DMS114 treated with DMSO at 0.1 percent for 48 hours (cell line): ENCODE data around the gene DENND4A.

Experiments
- DNase-seq: peaks from one replicate; lab custom pipeline; 2025; ENCODE audit not compliant: unreplicated experiment; lab: John Stamatoyannopoulos, UW

DENND4A gene

GRCh38 chr15:65680544-65680943 is 111.5 kb downstream of the DENND4A start:
- no peak for DNase-seq

- DNase-seq, result no peak
These were observed 116.0 kb downstream of the DENND4A start for GRCh38 chr15:65676123-65676522.

- no peak for DNase-seq
These were observed 116.5 kb downstream of the DENND4A start for GRCh38 chr15:65675551-65675950.

GRCh38 chr15:65666257-65666656 is 125.8 kb downstream of the DENND4A start:
- DNase-seq, result no peak

- no peak for DNase-seq
These were observed 128.6 kb downstream of the DENND4A start for GRCh38 chr15:65663521-65663920.

- DNase-seq, result no peak
These were observed 131.2 kb downstream of the DENND4A start for GRCh38 chr15:65660927-65661326.

GRCh38 chr15:65659502-65660052 is 132.5 kb downstream of the DENND4A start:
- DNase-seq, result no peak

- no peak for DNase-seq
These were observed 136.6 kb downstream of the DENND4A start for GRCh38 chr15:65655457-65655856.

- DNase-seq, result no peak
These were observed 137.1 kb downstream of the DENND4A start for GRCh38 chr15:65655026-65655425.

- DNase-seq, result no peak
These were observed 138.1 kb downstream of the DENND4A start for GRCh38 chr15:65653801-65654521.

GRCh38 chr15:65653341-65653740 is 138.8 kb downstream of the DENND4A start:
- DNase-seq, result no peak

- DNase-seq, result no peak
These were observed 140.0 kb downstream of the DENND4A start for GRCh38 chr15:65651831-65652749.

GRCh38 chr15:65651042-65651322 is 141.1 kb downstream of the DENND4A start:
- no peak for DNase-seq

GRCh38 chr15:65650312-65651041 is 141.6 kb downstream of the DENND4A start:
- DNase-seq, result no peak

- no peak for DNase-seq
These were observed 145.6 kb downstream of the DENND4A start for GRCh38 chr15:65646486-65646885.

- no peak for DNase-seq
These were observed 146.7 kb downstream of the DENND4A start for GRCh38 chr15:65645392-65645791.

GRCh38 chr15:65644282-65644681 is 147.8 kb downstream of the DENND4A start:
- no peak for DNase-seq

- no peak for DNase-seq
These were observed 149.5 kb downstream of the DENND4A start for GRCh38 chr15:65642594-65642993.

- no peak for DNase-seq
These were observed 150.2 kb downstream of the DENND4A start for GRCh38 chr15:65641768-65642475.

- DNase-seq, result no peak
These were observed 152.6 kb downstream of the DENND4A start for GRCh38 chr15:65639509-65639908.

GRCh38 chr15:65638681-65639089 is 153.4 kb downstream of the DENND4A start:
- DNase-seq, result peak; percentile 87
